NT2/D1 (cell line): ENCODE measurements around the gene OAT.

Experiments
- DNase-seq: peaks from one replicate; pipeline ENCODE4 v3.0.0-alpha.2; 2011; ENCODE audit warnings: low read depth, low spot score
- H3K27me3 ChIP-seq: 2 replicates; pipeline ENCODE4 v1.6.0; 2011; ENCODE audit warnings: mild to moderate bottlenecking; ENCODE audit not compliant: insufficient read length, insufficient read depth
- H3K36me3 ChIP-seq: 2 replicates; pipeline ENCODE4 v1.6.1; 2011; ENCODE audit warnings: mild to moderate bottlenecking, low read length, mixed read lengths; ENCODE audit not compliant: insufficient read depth, insufficient read length
- H3K4me1 ChIP-seq: 2 replicates; pipeline ENCODE4 v1.5.1; 2011; ENCODE audit not compliant: insufficient read depth, insufficient read length
- H3K4me3 ChIP-seq: 2 replicates; pipeline ENCODE4 v1.5.1; 2011; ENCODE audit warnings: low read depth; ENCODE audit not compliant: insufficient read length
- H3K9ac ChIP-seq: 2 replicates; pipeline ENCODE4 v1.6.0; 2011; ENCODE audit warnings: low read depth; ENCODE audit not compliant: insufficient read length
- H3K9me3 ChIP-seq: 2 replicates; pipeline ENCODE4 v1.5.1; 2011; ENCODE audit warnings: mild to moderate bottlenecking, low read length; ENCODE audit not compliant: insufficient read depth
- SUZ12 ChIP-seq: IDR thresholded peaks from 2 replicates; pipeline ENCODE4 v1.6.1; 2011; ENCODE audit not compliant: insufficient read length, insufficient read depth; ENCODE audit errors: extremely low read depth
- YY1 ChIP-seq: IDR thresholded peaks from 2 replicates; pipeline ENCODE4 v1.6.1; 2011; ENCODE audit not compliant: insufficient read length, insufficient read depth
- ZNF274 ChIP-seq: IDR thresholded peaks from 2 replicates; pipeline ENCODE4 v1.6.1; 2011; ENCODE audit warnings: mild to moderate bottlenecking, low read depth, low read length

The OAT gene

GRCh38 chr10:124349231-124349995, 69.3 kb downstream of the OAT start:
- Histone ChIP-seq H3K27me3 (peaks cover 2% of the 10 kb centered on the region), H3K9me3 (no peaks in the 10 kb centered on the region), H3K36me3 (no peaks in the 10 kb centered on the region), H3K9ac (no peak overlapping the region), H3K4me3 (no peak overlapping the region), H3K4me1 (no peaks in the 10 kb centered on the region)
- TF ChIP-seq ZNF274 (no peak), YY1 (no peak), SUZ12 (no peak)
- no peak for DNase-seq

- no peaks in the 10 kb centered on the region for H3K4me1 ChIP-seq
- H3K9ac ChIP-seq: no peak overlapping the region
- no peak for DNase-seq
- no peak overlapping the region for H3K4me3 ChIP-seq
- no peaks in the 10 kb centered on the region for H3K9me3 ChIP-seq
- no peaks in the 10 kb centered on the region for H3K36me3 ChIP-seq
- no peaks in the 10 kb centered on the region for H3K27me3 ChIP-seq
- TF ChIP-seq YY1 (no peak), SUZ12 (no peak), ZNF274 (no peak)
These were observed 69.9 kb downstream of the OAT start for GRCh38 chr10:124348801-124349200.

- no peaks in the 10 kb centered on the region for H3K36me3 ChIP-seq
- H3K27me3 ChIP-seq: no peaks in the 10 kb centered on the region
- DNase-seq: no peak
- H3K4me1 ChIP-seq: no peaks in the 10 kb centered on the region
- no peak overlapping the region for H3K4me3 ChIP-seq
- no peak overlapping the region for H3K9ac ChIP-seq
- H3K9me3 ChIP-seq: no peaks in the 10 kb centered on the region
- TF ChIP-seq ZNF274: no peak
- no peak for TF ChIP-seq SUZ12
- TF ChIP-seq YY1: no peak
These were observed 70.8 kb downstream of the OAT start for GRCh38 chr10:124347956-124348355.
